NCI-H2029 treated with DMSO at 0.1 percent for 48 hours (cell line): ENCODE measurements around the gene ZFAND2B.

Experiments
- DNase-seq: peaks from one replicate; lab custom pipeline; 2025; lab: John Stamatoyannopoulos, UW

Gene ZFAND2B, protein sequence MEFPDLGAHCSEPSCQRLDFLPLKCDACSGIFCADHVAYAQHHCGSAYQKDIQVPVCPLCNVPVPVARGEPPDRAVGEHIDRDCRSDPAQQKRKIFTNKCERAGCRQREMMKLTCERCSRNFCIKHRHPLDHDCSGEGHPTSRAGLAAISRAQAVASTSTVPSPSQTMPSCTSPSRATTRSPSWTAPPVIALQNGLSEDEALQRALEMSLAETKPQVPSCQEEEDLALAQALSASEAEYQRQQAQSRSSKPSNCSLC

DNA sequence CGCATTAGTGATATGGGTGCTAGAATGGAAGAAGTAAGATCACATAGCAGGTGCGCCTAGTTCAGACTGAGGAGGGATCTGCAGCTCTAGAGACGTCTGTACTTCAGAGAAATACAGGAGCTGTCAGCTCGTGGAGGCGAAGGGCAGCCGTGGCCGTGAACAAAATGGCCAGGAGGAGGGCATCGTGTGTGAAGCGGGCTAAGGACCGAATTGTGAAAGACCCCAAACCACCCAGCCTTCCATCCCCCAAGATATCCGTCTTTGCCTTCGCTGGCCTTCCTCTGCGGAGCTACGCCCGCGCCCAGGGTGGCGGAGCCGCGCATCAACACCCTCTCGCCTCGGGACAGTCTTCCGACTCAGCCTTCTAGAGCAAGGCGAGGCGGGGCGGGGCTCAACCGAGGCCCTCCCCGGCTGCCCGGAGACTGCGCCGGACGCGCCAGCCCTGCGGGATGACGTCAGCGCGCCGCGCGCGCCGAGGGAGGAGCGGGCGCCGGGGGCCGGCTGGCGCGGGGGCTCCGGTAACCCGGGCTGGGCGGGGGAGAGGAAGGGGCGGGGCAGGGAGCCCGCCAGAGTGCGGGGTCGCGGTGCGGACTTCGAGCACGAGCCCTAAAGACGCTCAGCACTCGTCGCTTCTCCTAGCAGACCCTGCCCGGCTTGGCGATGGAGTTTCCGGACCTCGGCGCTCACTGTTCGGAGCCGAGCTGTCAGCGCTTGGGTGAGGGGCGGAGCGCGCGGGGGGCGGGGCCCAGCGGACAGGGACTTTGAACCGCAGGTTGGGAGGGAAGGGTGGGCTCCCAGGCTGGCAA is at the start of gene ZFAND2B:
TSS of gene ZFAND2B (plus strand) at position 455 of the 806 bp plus-strand sequence. CDS start at position 661, 206 bp downstream.
- DNase-seq = peak; percentile 56

DNA sequence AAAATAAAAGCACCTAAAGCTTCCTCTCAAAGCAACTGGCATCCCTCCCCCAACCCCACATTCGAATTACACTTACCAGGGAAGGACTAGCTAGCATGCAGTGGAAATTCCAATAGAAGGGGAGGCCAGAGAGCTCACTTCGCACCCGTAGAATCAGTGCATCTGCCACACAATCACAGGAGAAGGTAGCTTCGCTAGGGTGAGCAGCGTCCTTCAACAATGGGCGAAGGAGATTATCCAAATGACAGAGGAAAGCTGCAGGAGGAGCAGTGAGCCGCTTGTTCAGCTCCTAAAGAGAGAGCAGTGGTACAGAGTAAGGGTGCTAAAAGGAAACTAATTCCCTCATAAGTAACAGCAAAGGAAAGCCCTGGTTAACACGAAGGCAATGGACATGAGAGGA is 49.2 kb upstream of the ZFAND2B start:
- no peak for DNase-seq

DNA sequence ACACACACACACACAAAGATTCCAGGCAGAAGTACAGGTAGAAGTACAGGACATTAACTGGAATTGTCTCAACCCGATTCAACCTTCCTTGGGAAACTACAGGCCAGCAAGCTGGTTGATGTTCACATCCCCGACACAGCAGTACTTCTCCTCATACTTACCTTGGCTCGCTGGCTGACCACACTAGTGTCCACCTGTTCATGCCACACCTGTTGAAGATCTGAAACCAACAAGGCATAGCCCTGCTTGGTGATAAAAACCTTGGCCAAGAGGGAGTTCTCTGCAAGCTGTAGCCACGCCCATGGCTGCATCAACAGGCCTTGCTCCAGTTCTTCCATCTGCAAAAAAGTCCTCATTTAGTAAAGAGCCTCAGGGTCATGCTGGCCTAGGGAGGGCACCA is 48.6 kb upstream of the ZFAND2B start:
- DNase-seq = no peak

DNA sequence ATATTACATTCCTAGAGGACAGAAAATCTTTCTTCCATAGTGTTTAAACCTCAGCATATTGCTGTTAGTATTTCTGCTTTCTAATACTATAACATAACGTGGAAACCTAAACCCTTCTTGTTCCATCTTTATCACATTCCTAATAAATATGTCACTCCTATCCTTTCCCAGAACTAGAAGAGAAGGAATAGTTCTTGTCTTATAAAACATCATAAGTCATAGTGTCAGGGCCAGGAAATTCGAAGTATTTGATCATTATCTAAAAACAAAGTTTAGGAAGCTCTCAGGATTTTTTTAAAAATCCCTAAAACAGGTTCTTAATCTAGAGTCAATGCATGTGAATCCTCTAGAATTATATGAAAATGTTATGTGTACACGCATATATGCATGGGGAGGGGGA is 48.0 kb upstream of the ZFAND2B start:
- DNase-seq = no peak

DNA sequence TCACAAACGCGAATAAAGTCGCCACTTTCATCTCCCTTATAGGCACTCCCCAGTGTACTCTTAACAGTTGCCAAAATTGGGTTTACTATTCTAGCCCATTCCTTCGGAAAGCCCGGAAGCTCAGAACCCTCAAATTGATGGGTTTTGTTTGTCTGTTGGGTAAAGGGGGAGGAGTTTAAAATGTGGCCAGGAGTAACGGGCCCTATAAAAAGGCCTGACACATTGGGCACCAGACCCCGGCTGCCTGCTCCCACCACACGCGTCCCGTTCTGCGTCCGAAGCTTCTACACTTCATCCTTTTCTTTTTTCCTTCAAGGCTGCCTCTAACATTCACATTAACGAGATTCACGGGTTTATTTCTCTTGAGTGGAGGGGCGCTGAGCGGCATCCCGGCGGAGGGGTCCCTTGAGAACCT is 46.8 kb upstream of the ZFAND2B start:
- no peak for DNase-seq

DNA sequence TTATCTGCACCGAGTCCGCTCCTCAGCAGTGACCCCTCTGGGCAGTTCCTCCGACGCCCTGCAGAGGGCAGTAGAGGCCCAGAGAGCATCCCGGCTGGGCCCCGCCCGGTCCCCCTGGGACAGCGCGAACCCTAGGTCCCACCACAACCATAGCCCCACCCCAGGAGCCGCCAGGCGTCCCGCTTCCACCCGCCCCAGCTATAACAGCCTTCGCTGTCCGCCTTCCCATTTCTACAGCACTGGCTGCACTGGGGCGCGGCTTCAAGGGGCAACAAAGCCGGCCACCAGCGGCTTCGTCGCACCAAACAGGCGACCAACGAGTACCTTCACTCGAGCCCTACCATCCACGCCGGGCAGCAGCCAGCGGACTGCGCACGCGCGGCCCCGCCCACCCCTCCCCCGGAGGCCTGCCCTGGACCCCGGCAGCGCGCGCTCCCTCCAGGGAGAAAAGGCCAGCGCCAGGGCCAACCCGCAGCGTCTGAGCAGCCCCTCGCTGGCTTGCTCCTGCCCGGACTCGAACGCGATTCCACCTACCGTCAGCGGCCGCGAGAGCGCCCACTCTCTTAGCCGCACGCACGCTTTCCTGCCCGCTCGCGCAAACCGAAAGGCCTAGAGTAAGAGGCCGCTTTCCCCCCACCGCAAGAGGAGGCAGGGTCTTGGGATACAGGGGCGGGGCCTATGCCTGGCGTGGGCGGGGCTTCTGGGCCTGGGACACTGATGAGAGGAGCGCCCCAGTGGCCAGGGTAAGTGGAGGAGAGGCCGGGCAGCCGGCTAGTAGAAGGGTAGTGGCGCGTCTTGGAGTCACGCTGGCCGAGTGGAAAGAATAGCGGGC is 46.2 kb upstream of the ZFAND2B start, which contains the start of gene NHEJ1:
TSS of gene NHEJ1 (minus strand) at position 630 of the 832 bp plus-strand sequence. CDS start 2,453 bp downstream, outside the sequence.
- DNase-seq = peak; percentile 77

DNA sequence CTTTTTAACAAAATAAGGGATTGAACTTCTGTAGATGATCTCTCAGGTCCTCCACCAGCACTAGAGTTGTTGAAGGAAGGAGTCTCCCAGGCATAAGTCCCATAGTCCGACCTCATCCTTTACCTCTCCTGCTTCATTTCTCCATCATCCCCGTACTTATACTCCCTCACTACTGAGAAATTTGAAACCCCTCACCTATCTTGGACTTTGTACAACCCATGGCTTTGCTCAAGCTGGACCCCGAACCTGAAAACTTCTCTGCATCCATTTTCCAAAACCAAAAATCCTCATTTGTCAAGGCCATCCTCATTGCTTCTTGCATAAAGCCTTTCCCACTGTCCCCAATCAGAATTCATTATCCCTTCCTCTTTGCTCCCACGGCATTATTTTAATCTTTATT is 45.5 kb upstream of the ZFAND2B start:
- DNase-seq = no peak

DNA sequence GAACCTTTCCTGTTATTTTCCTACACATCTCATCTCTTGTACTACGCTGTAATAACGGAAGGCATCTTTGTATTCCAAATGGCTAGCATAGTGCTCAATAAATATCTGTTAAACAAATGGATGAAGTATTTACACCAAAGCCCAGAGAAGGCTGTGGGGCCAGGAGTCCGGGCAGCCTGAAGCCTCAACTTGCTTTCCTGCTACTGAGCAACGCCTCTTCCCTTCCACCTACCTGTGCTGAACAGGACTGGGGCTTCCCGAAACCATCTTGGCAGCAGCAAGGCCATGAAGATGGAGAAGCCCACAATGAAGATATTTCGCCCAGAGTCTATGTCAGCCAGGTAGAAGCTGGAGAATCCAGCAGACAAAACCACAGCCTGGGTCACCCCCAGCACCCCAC is 43.4 kb upstream of the ZFAND2B start:
- DNase-seq = no peak

DNA sequence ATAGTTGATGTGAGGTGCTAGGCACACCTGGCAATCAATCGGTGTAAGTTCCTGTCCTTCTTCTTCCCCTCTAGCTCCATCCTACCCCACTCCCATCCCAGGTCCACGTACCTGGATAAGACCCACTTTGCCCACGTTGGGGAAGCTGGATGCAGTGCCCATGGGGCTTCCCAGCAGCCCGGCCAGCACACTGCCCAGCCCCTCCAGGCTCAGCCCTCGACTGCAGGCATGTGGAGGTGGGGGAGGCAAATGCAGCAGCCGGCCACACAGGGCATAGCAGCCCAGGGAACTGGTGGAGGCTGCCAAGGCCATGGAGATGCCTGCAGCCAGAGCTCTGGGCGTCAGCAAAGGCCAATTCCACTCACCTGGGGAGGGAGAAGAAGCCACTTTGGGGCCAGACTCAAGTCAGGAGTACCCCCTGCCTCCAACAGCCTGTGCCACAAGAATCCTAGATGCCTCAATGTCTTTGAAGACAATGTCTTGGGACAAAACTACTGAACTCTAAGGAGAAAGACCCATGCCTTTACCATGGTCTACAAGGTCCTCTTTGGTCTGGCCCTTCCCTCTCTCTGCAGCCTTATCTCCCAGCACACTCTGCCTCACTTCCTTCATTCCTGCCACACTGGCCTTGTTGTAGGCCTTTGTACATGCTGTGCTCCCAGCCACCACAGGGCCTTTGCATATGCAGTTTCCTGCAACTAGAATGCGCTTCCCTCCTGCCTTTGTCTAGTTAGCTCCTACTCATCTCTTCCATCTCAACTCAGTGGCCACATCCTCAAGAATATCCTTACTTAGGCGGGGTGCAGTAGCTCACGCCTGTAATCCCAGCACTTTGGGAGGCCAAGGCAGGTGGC is 41.3 kb upstream of the ZFAND2B start:
- DNase-seq = no peak

DNA sequence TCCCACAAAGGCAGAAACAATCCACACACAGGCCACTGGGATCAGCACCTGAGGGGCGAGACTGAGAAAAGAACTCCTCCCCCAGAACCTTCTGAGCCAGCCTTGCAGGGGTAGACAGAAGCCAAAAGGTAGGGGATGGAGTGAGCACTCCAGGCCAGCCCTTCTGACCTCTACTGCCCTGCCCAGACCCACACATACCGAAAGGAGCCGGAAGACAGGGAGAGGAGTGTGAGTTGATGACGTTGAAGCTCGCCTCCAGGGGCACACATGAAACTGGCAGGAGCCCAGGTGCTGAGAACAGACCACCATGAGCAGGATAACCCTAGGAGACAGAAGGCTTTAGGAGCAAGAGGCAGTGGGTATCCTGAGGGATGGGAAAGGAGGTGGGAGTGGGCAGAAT is 38.6 kb upstream of the ZFAND2B start:
- no peak for DNase-seq

DNA sequence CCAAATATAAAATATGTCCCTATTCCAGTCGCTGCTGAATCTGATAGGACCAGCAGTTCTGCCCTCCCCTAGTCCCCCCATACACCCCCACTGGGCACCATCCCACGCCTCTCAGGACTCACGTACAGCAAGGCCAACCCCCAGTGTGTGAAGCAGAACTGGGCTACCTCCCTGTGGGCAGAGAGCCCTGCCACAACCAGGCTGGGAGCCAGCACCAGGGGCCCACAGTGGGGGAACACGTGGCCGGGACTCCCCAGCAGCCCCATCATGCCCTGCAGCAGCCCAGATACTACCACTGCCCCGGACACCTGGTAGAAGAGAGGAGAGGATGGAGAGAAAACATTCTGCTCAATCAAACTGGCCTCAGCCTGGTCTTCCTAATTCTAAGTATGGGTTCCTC is 38.1 kb upstream of the ZFAND2B start:
- DNase-seq = no peak

DNA sequence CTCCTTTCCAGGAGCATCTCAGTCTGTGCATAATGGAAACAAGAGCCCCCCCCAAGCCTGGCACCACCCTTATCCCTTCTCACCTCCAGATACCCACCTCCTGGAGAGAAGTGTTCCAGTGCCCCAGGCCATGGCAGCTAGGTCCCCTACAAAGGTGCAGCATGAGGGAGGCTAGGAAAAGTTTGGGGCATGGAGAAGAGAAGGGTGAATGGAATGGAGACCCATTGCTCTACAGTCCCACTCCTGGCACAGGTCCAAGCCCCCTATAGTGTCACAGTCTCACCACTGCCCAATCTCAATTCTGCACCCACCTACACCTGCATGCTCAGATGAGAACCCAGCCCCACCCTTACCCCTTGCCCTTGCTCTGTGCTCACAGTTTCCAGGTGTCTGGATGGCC is 37.6 kb upstream of the ZFAND2B start:
- no peak for DNase-seq

DNA sequence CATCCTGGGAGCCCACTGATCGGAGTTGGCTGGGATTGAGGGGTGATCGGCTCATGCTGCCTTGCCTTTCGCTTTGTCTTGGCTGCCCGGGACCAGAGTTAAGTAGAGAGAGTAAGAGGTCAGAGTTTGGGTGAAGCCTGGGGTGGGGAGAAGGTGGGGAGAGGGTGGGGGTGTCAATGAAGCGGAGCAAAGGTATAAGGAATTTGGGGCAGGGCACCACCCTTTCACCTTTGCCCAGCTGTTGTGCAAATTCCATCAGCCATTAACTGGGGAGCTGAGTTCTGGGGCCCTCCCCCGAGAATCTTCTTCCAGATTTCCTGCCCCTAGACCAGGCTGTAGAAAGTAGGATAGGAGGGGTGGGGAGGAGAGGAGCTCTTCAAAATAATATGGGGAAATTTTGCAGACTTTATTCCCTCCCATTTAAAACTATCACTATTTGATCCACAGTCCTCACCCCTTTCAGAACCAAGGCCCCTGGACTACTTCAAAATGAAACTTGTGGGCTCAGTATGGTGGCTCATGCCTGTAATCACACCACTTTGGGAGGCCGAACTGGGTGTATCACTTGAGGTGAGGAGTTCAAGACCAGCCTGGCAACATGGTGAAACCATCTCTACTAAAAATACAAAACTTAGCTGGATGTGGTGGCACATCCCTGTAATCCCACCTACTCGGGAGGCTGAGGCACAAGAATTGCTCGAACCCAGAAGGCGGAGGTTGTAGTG is 36.5 kb upstream of the ZFAND2B start, which contains the start of gene SLC23A3:
TSS of gene SLC23A3 (minus strand) at position 100 of the 725 bp plus-strand sequence. CDS start at position 55, 45 bp downstream.
- DNase-seq = no peak

DNA sequence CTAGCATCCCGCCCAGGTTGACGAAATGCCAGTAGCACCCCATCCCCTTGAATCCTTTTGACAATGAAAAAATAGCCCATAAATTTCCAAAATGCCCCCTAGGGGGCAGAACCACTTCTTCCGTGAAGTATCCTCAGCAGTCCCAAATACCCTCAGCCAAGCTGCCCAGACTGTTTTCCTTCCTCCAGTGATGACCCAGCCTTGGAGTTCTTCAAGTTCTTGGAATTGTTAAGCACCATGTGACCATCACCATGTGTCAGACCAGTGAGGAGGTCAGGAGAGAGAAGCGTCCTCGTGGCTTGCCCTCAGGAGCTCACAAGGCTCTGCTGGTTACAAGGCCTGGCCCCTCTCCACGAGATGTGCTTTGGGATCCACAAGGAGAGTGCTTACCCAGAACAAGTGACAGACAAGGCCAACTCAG is 35.3 kb upstream of the ZFAND2B start:
- DNase-seq = no peak

DNA sequence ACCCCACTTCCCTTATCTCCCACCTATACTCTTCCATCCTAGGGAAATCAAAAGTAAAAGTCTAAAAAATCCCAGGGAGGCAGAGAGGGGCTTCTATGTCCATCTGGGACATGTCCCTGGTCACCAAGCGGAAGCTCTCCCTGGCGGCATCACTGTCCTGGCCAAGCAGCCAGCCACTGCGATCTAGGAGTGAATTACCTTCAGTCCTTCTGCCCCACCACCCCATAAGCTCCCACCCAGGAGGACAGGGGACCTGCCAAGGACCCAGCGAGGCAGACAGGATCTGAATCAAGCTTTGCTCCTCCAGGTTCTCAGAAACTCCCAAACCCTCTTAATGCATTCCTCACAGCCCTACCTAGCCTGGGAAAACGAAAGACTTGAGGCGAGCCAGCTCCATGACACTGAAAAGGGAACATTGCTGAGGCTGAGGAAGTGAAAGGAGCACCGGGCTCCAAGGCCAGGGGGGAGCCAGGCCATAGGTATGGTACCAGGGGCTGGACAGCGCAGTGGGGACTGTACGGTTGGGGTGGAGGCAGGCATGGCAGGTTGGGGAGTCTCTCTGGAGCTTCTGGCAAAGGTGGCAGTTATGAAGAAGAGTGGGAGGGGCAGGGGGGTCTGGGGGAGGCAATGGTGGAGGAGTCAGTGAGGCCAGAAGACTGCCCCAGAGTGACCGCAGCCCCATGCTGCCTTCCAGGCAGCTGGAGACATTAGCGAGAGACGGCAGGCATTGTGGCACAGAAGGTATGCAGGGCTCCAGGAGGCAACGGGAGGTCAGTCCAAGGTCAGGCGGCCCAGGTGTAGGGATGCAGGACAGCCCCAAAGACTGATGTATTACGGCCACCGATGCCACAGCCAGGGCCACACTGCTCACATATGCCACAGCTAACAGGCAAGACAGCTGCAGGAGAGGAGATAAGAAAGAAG is 34.1 kb upstream of the ZFAND2B start:
- DNase-seq = no peak

DNA sequence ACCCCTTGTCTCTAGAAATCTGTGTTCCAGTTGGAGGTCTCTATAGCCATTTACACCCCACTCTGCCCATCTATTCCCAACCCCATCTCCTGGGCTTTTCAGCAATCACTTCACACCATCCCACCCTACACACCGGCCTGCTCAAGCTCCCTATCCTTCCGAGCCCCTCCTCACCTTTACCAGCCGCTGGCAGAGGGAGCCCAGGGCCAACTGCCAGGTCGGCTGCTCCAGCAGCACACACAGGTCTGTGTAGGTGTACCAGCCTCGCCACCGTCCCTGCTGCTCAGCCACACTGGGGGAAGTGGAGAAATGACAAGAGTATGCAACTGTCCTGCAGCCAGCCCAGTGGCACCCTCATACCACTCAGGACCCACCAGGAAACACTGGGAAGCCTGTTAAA is 33.4 kb upstream of the ZFAND2B start:
- DNase-seq = no peak

DNA sequence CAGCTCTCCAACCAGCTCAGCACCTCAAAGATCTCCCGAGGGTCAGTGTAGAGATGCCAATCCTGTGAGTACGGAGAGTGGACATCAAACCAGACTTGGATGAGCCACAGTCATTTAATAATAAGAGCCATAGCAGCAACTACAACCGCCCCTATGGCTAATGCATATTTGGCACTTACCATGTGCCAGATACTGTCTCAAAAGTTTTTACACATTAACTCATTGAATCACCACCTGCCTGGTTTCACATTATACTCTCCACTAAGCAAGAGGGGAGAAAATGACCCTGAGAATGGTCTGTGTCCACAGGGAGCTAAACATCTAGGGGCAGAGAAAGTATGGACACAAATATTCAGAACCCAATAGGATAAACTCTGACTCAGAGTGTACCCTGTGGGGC is 32.4 kb upstream of the ZFAND2B start:
- DNase-seq = no peak

DNA sequence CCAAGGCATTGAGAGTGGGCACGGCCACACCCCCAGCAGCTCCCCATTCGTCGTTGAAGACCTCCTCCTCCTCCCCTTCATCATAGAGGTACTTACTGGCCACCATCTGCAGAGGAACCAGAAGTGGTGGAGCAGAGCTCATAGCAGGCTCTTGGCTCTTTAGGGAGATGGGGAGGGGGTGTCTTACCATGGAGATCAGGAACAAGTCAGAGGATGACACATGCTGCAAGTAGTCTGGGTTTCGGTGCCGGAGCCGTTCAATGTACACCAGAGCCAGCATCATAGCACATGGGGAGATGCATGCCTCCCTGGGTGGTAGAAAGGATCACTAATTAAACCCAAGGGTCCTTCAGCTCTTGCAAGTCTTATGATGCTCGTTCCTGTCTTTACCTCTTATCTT is 31.8 kb upstream of the ZFAND2B start:
- DNase-seq = no peak

DNA sequence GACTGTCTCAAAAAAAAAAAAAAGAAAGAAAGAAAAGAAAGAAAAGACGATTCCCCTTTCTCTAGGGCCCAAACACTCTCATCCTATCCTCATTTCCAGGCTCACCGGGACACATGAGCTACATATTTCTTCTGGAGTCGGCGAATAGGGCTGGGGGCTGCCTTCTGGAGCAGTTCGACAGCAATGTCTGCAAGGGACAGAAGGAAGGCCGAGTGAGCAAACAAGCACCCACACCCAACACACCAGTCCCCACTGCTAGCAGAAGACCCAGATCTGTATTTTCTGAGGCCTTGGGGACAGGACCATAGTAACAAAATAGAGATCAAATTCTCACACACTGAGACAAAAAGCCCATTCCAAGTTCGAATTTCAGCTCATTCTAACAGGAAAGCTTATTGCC is 31.1 kb upstream of the ZFAND2B start:
- no peak for DNase-seq
